ENCODE measurements around the gene PDIA2. TPM values are rescaled to one million over a fixed set of nuclear protein-coding genes. Genes with fewer than 3 reads are reported as not detected.
A peak's percentile ranks its signal among the peaks of the same experiment; 100 is the strongest.

PDIA2 gene
- total RNA-seq (2021; fragmentation: NEBNext Ultra II Directional; extraction: Animal tissue kit (Norgen Biotek cat#: 25700)) = not detected
- long read RNA-seq = 0 reads

- H3K36me3 Mint-ChIP-seq (ENCODE audit: low read depth) = peaks cover 10% of the 10 kb centered on the region
- H3K4me3 Mint-ChIP-seq = no peak within 1 kb of the TSS
- no peak for TF ChIP-seq CTCF (IDR thresholded peaks at IDR 0.05)
Measured at GRCh38 chr16:283033-283805, at the start of gene PDIA2. Gene PDIA2 (plus strand): TSS chr16:283164. CDS start chr16:283170, 6 bp downstream.

GRCh38 chr16:234468-235305, 48.3 kb upstream of the PDIA2 start, which contains the start of gene FAM234A:
Gene FAM234A (plus strand): TSS chr16:234821. CDS start chr16:254414, 19,593 bp downstream.
- peak within 1 kb of the TSS; percentile 98 for H3K4me3 Mint-ChIP-seq

More at GRCh38 chr16:283033-283805, at the start of gene PDIA2:
- H3K27me3 Mint-ChIP-seq (ENCODE audit: insufficient read depth) = peaks cover 2% of the 10 kb centered on the region
- no peak within 1 kb of the TSS for H3K27ac Mint-ChIP-seq
- no peaks in the 10 kb centered on the region for H3K9me3 Mint-ChIP-seq
- no peaks in the 10 kb centered on the region for H3K4me1 Mint-ChIP-seq (ENCODE audit: low read depth)
- DNase-seq = no peak

GRCh38 chr16:239948-240277, 43.1 kb upstream of the PDIA2 start:
- Mint-ChIP-seq H3K36me3 (ENCODE audit: low read depth) (peaks cover 3% of the 10 kb centered on the region; the same call in 1 of the 2 replicates), H3K27ac (no peak overlapping the region), H3K9me3 (no peaks in the 10 kb centered on the region; the same call in 1 of the 2 replicates), H3K4me3 (no peak overlapping the region), H3K4me1 (ENCODE audit: low read depth) (peaks cover 15% of the 10 kb centered on the region), H3K27me3 (ENCODE audit: insufficient read depth) (peaks cover 2% of the 10 kb centered on the region; the same call in 1 of the 2 replicates)
- no peak for TF ChIP-seq CTCF (IDR thresholded peaks at IDR 0.05)
- no peak for DNase-seq

More at GRCh38 chr16:234468-235305, 48.3 kb upstream of the PDIA2 start, which contains the start of gene FAM234A:
- H3K27me3 Mint-ChIP-seq (ENCODE audit: insufficient read depth) = peaks cover 2% of the 10 kb centered on the region; the same call in 1 of the 2 replicates
- H3K9me3 Mint-ChIP-seq = no peaks in the 10 kb centered on the region; the same call in 1 of the 2 replicates
- peak; percentile 73 for TF ChIP-seq CTCF (IDR thresholded peaks at IDR 0.05)
- H3K36me3 Mint-ChIP-seq (ENCODE audit: low read depth) = peaks cover 3% of the 10 kb centered on the region; the same call in 1 of the 2 replicates
- H3K27ac Mint-ChIP-seq = peak within 1 kb of the TSS; percentile 98
- H3K4me1 Mint-ChIP-seq (ENCODE audit: low read depth) = peaks cover 12% of the 10 kb centered on the region
- peak; percentile 85 for DNase-seq

- TF ChIP-seq CTCF (IDR thresholded peaks at IDR 0.05) = no peak
- H3K36me3 Mint-ChIP-seq (ENCODE audit: low read depth) = peaks cover 1% of the 10 kb centered on the region; the same call in 1 of the 2 replicates
- H3K4me1 Mint-ChIP-seq (ENCODE audit: low read depth) = peaks cover 12% of the 10 kb centered on the region
- no peak for DNase-seq
- H3K27me3 Mint-ChIP-seq (ENCODE audit: insufficient read depth) = no peaks in the 10 kb centered on the region
- no peaks in the 10 kb centered on the region; the same call in 1 of the 2 replicates for H3K9me3 Mint-ChIP-seq
- no peak overlapping the region for H3K4me3 Mint-ChIP-seq
- no peak overlapping the region for H3K27ac Mint-ChIP-seq
Measured at GRCh38 chr16:240559-240958, 42.4 kb upstream of the PDIA2 start.

GRCh38 chr16:242281-242680, 40.7 kb upstream of the PDIA2 start:
- Mint-ChIP-seq H3K4me1 (ENCODE audit: low read depth) (peaks cover 9% of the 10 kb centered on the region), H3K4me3 (no peak overlapping the region), H3K36me3 (ENCODE audit: low read depth) (no peaks in the 10 kb centered on the region), H3K9me3 (no peaks in the 10 kb centered on the region), H3K27ac (no peak overlapping the region), H3K27me3 (ENCODE audit: insufficient read depth) (no peaks in the 10 kb centered on the region)
- no peak for DNase-seq
- TF ChIP-seq CTCF (IDR thresholded peaks at IDR 0.05) = no peak

Data from HFFc6 (cell line).